HFF-Myc (cell line): ENCODE results near the gene SLC25A48.

Experiments
- DNase-seq: peaks from one replicate; pipeline ENCODE4 v3.0.0-alpha.2; 2011; ENCODE audit warnings: low read depth; ENCODE audit errors: extremely low read depth
- H3K4me3 ChIP-seq: replicated peaks from 2 replicates; pipeline ENCODE4 v1.5.1; 2011; ENCODE audit warnings: low read depth, mild to moderate bottlenecking, control low read depth, low read length
- CTCF ChIP-seq: IDR thresholded peaks from 2 replicates; pipeline ENCODE4 v1.5.1; 2012; ENCODE audit warnings: mild to moderate bottlenecking, low read depth, low read length, control low read depth; ENCODE audit errors: missing control alignments

The SLC25A48 gene

GRCh38 chr5:135915466-135916001, 81.1 kb downstream of the SLC25A48 start:
- DNase-seq: no peak
- H3K4me3 ChIP-seq: no peak overlapping the region
- no peak for TF ChIP-seq CTCF

- no peak for TF ChIP-seq CTCF
- H3K4me3 ChIP-seq: no peak overlapping the region
- DNase-seq: peak; percentile 75
These were observed 82.3 kb downstream of the SLC25A48 start for GRCh38 chr5:135916638-135917263.

- no peak for DNase-seq
- no peak for TF ChIP-seq CTCF
- H3K4me3 ChIP-seq: no peak overlapping the region
These were observed 85.7 kb downstream of the SLC25A48 start for GRCh38 chr5:135920199-135920598.

GRCh38 chr5:135921388-135921787, 86.9 kb downstream of the SLC25A48 start:
- no peak for DNase-seq
- TF ChIP-seq CTCF: no peak
- no peak overlapping the region for H3K4me3 ChIP-seq

- no peak for TF ChIP-seq CTCF
- DNase-seq: no peak
- H3K4me3 ChIP-seq: peak overlapping the region; percentile 16
These were observed 95.8 kb downstream of the SLC25A48 start for GRCh38 chr5:135930029-135930948.

- no peak overlapping the region for H3K4me3 ChIP-seq
- DNase-seq: no peak
- no peak for TF ChIP-seq CTCF
These were observed 96.5 kb downstream of the SLC25A48 start for GRCh38 chr5:135930949-135931295.
